ENCODE measurements around the gene ANKRD65. TPM values are rescaled to one million over a fixed set of nuclear protein-coding genes. Genes with fewer than 3 reads are reported as not detected.

ANKRD65 gene
- total and polyA plus RNA-seq, 4 donors, result 13.5 to 54.2 (median 31.9) TPM

Other genes with a start within 250 kb of the ANKRD65 start
- gene TTLL10, start 247.4 kb downstream of the ANKRD65 start, total RNA-seq, result 10 to 100 TPM in 1 of 2 donors, 1 to 10 TPM in 1; 4.8 to 19.7 TPM
- gene TTLL10, start 247.4 kb downstream of the ANKRD65 start, polyA plus RNA-seq, result 1 to 10 TPM; 3.7 to 4.3 TPM
- gene TNFRSF18, start 214.7 kb downstream of the ANKRD65 start, total RNA-seq, result 1 to 10 TPM; 2.7 to 4.0 TPM
- 1 to 10 TPM; 1.8 to 2.1 TPM for gene TNFRSF18, start 214.7 kb downstream of the ANKRD65 start, polyA plus RNA-seq
- gene TNFRSF4, start 207.1 kb downstream of the ANKRD65 start, total RNA-seq, result 1 to 10 TPM; 3.6 to 5.3 TPM
- gene TNFRSF4, start 207.1 kb downstream of the ANKRD65 start, polyA plus RNA-seq, result 10 to 100 TPM in 1 of 2 donors, 1 to 10 TPM in 1; 8.5 to 11.3 TPM
- gene SDF4, start 189.3 kb downstream of the ANKRD65 start, total RNA-seq, result 100 to 1,000 TPM in 1 of 2 donors, 10 to 100 TPM in 1; 65.7 to 189 TPM
- gene SDF4, start 189.3 kb downstream of the ANKRD65 start, polyA plus RNA-seq, result 100 to 1,000 TPM; 108 to 178 TPM
- 10 to 100 TPM in 1 of 2 donors, 1 to 10 TPM in 1; 7.0 to 28.3 TPM for gene B3GALT6, start 189.0 kb downstream of the ANKRD65 start, total RNA-seq
- gene B3GALT6, start 189.0 kb downstream of the ANKRD65 start, polyA plus RNA-seq, result 10 to 100 TPM; 12.7 to 18.9 TPM
- gene C1QTNF12, start 174.6 kb downstream of the ANKRD65 start, total RNA-seq, result 1 to 10 TPM; 1.5 to 2.5 TPM
- gene C1QTNF12, start 174.6 kb downstream of the ANKRD65 start, polyA plus RNA-seq, result 1 to 10 TPM; 1.2 to 3.0 TPM
- 10 to 100 TPM; 36.0 to 57.4 TPM for gene UBE2J2, start 147.4 kb downstream of the ANKRD65 start, total RNA-seq
- gene UBE2J2, start 147.4 kb downstream of the ANKRD65 start, polyA plus RNA-seq, result 10 to 100 TPM; 45.9 to 48.2 TPM
- gene SCNN1D, start 140.8 kb downstream of the ANKRD65 start, total RNA-seq, result 1 to 10 TPM; 2.3 to 2.4 TPM
- 1 to 10 TPM in 1 of 2 donors, under 1 TPM in 1; 0.94 to 3.5 TPM for gene SCNN1D, start 140.8 kb downstream of the ANKRD65 start, polyA plus RNA-seq
- gene ACAP3, start 113.3 kb downstream of the ANKRD65 start, total RNA-seq, result 10 to 100 TPM; 33.6 to 62.8 TPM
- 10 to 100 TPM; 18.7 to 42.0 TPM for gene ACAP3, start 113.3 kb downstream of the ANKRD65 start, polyA plus RNA-seq
- gene PUSL1, start 112.7 kb downstream of the ANKRD65 start, total RNA-seq, result 10 to 100 TPM; 11.3 to 21.1 TPM
- gene PUSL1, start 112.7 kb downstream of the ANKRD65 start, polyA plus RNA-seq, result 10 to 100 TPM; 16.1 to 23.7 TPM
- gene INTS11, start 96.6 kb downstream of the ANKRD65 start, total RNA-seq, result 100 to 1,000 TPM in 1 of 2 donors, 10 to 100 TPM in 1; 89.8 to 102 TPM
- gene INTS11, start 96.6 kb downstream of the ANKRD65 start, polyA plus RNA-seq, result 100 to 1,000 TPM in 1 of 2 donors, 10 to 100 TPM in 1; 91.2 to 130 TPM
- 10 to 100 TPM; 14.2 to 24.2 TPM for gene CPTP, start 96.5 kb downstream of the ANKRD65 start, total RNA-seq
- gene CPTP, start 96.5 kb downstream of the ANKRD65 start, polyA plus RNA-seq, result 10 to 100 TPM; 10.9 to 32.0 TPM
- gene TAS1R3, start 90.0 kb downstream of the ANKRD65 start, total RNA-seq, result 1 to 10 TPM in 1 of 2 donors, under 1 TPM in 1; 0.67 to 1.3 TPM
- gene TAS1R3, start 90.0 kb downstream of the ANKRD65 start, polyA plus RNA-seq, result under 1 TPM; 0.13 to 0.43 TPM
- gene DVL1, start 71.9 kb downstream of the ANKRD65 start, total RNA-seq, result 10 to 100 TPM; 39.2 to 79.1 TPM
- 10 to 100 TPM; 48.8 to 76.9 TPM for gene DVL1, start 71.9 kb downstream of the ANKRD65 start, polyA plus RNA-seq
- gene MXRA8, start 62.7 kb downstream of the ANKRD65 start, total RNA-seq, result 100 to 1,000 TPM in 1 of 2 donors, 10 to 100 TPM in 1; 68.9 to 213 TPM
- gene MXRA8, start 62.7 kb downstream of the ANKRD65 start, polyA plus RNA-seq, result 10 to 100 TPM; 38.5 to 65.0 TPM
- 100 to 1,000 TPM in 1 of 2 donors, 10 to 100 TPM in 1; 43.5 to 157 TPM for gene AURKAIP1, start 46.1 kb downstream of the ANKRD65 start, total RNA-seq
- gene AURKAIP1, start 46.1 kb downstream of the ANKRD65 start, polyA plus RNA-seq, result 100 to 1,000 TPM; 179 to 208 TPM
- gene CCNL2, start 21.9 kb downstream of the ANKRD65 start, total RNA-seq, result 100 to 1,000 TPM; 157 to 385 TPM
- gene CCNL2, start 21.9 kb downstream of the ANKRD65 start, polyA plus RNA-seq, result 100 to 1,000 TPM in 1 of 2 donors, 10 to 100 TPM in 1; 97.9 to 230 TPM
- 100 to 1,000 TPM in 1 of 2 donors, 10 to 100 TPM in 1; 60.1 to 115 TPM for gene MRPL20, start 14.0 kb downstream of the ANKRD65 start, total RNA-seq
- gene MRPL20, start 14.0 kb downstream of the ANKRD65 start, polyA plus RNA-seq, result 100 to 1,000 TPM; 129 to 181 TPM
- 10 to 100 TPM; 72.6 to 94.3 TPM for gene VWA1, start 14.4 kb upstream of the ANKRD65 start, total RNA-seq
- gene VWA1, start 14.4 kb upstream of the ANKRD65 start, polyA plus RNA-seq, result 10 to 100 TPM; 51.7 to 65.6 TPM
- gene ATAD3C, start 28.4 kb upstream of the ANKRD65 start, total RNA-seq, result 10 to 100 TPM in 1 of 2 donors, under 1 TPM in 1; 0.60 to 14.0 TPM
- 10 to 100 TPM; 15.7 to 18.0 TPM for gene ATAD3C, start 28.4 kb upstream of the ANKRD65 start, polyA plus RNA-seq
- 10 to 100 TPM; 21.6 to 39.0 TPM for gene ATAD3B, start 50.5 kb upstream of the ANKRD65 start, total RNA-seq
- 10 to 100 TPM; 23.4 to 32.6 TPM for gene ATAD3B, start 50.5 kb upstream of the ANKRD65 start, polyA plus RNA-seq
- 10 to 100 TPM in 1 of 2 donors, 1 to 10 TPM in 1; 8.1 to 31.3 TPM for gene ATAD3A, start 90.9 kb upstream of the ANKRD65 start, total RNA-seq
- gene ATAD3A, start 90.9 kb upstream of the ANKRD65 start, polyA plus RNA-seq, result 10 to 100 TPM; 26.9 to 29.8 TPM
- gene TMEM240, start 119.3 kb upstream of the ANKRD65 start, total RNA-seq, result 1 to 10 TPM; 2.3 to 3.9 TPM
- gene TMEM240, start 119.3 kb upstream of the ANKRD65 start, polyA plus RNA-seq, result 1 to 10 TPM; 2.3 to 4.2 TPM
- 100 to 1,000 TPM in 1 of 2 donors, 10 to 100 TPM in 1; 63.7 to 128 TPM for gene SSU72, start 153.6 kb upstream of the ANKRD65 start, total RNA-seq
- 100 to 1,000 TPM in 1 of 2 donors, 10 to 100 TPM in 1; 85.8 to 114 TPM for gene SSU72, start 153.6 kb upstream of the ANKRD65 start, polyA plus RNA-seq
- gene FNDC10, start 178.9 kb upstream of the ANKRD65 start, total RNA-seq, result 10 to 100 TPM in 1 of 2 donors, under 1 TPM in 1; 0.40 to 12.8 TPM
- gene FNDC10, start 178.9 kb upstream of the ANKRD65 start, polyA plus RNA-seq, result 10 to 100 TPM in 1 of 2 donors, 1 to 10 TPM in 1; 2.5 to 10.7 TPM
- 10 to 100 TPM; 41.6 to 60.0 TPM for gene MIB2, start 194.2 kb upstream of the ANKRD65 start, total RNA-seq
- 10 to 100 TPM; 35.5 to 80.5 TPM for gene MIB2, start 194.2 kb upstream of the ANKRD65 start, polyA plus RNA-seq
- gene MMP23B, start 210.9 kb upstream of the ANKRD65 start, total RNA-seq, result 10 to 100 TPM; 29.2 to 40.3 TPM
- gene MMP23B, start 210.9 kb upstream of the ANKRD65 start, polyA plus RNA-seq, result 10 to 100 TPM; 14.1 to 15.0 TPM
- gene CDK11B, start 237.7 kb upstream of the ANKRD65 start, total RNA-seq, result 10 to 100 TPM; 15.7 to 21.4 TPM
- gene CDK11B, start 237.7 kb upstream of the ANKRD65 start, polyA plus RNA-seq, result 10 to 100 TPM; 27.1 to 39.6 TPM